Astrocyte of the spinal cord (primary cell): ENCODE measurements around the gene PAK1.

Experiments
- DNase-seq: peaks from one replicate; pipeline ENCODE4 v3.0.0; 2011; ENCODE audit warnings: low read depth, low spot score
- H3K4me3 ChIP-seq: 2 replicates; pipeline ENCODE4 v1.5.1; 2011; ENCODE audit warnings: low read depth, mild to moderate bottlenecking, low read length, moderate library complexity
- CTCF ChIP-seq: IDR thresholded peaks from 2 replicates; pipeline ENCODE4 v1.5.1; 2012; ENCODE audit warnings: low read depth, mild to moderate bottlenecking, low read length, inconsistent platforms
- in situ Hi-C: cut with HindIII; loops from 2 replicates; pipeline ENCODE4 v1.10.0; 2017; ENCODE audit warnings: low sequenced_read_pairs

PAK1 gene

DNA sequence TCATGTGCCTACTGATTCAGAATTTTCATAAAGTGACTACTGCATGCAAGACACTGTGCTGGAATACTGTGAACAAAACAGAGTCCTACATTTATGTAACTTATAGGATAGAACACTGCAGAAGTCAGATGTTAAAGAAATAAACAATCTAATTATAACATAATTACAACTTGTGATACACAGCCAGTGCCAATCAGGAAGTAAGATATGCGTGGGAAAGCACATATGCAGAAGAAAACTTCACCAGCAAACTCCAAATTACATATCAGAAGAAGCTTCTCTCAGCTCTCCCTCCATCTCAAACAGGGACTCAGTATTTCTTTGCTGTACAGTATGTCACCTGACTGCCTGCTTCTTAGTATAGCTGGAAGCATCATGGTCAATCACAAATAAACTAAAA is 37.4 kb downstream of the PAK1 start:
- TF ChIP-seq CTCF, result no peak
- in situ Hi-C loops, result no loop called here
- no peak overlapping the region for H3K4me3 ChIP-seq
- DNase-seq, result no peak

DNA sequence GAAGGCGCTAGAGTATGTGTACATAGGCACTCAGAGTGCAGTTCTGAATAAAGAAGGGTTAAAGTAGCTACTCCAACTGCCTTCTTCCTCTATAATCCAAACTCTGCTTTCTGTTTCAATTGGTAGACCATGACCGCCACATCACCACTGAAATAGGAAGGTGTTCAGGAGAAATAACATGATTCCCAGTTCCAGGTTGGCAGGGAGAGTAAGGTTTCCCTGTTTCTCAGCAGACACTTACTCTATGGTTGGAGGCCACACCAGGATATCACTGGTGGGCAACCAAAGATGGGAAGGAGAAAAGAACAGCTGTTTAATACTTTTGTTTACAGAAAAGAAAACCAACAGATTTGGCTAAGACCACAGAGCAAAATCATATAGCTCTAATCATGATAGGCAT is 37.9 kb downstream of the PAK1 start:
- in situ Hi-C loops, result no loop called here

GRCh38 chr11:77431813-77432212 is 42.1 kb downstream of the PAK1 start:
- no peak overlapping the region for H3K4me3 ChIP-seq
- in situ Hi-C loops, result no loop called here
- no peak for DNase-seq
- TF ChIP-seq CTCF, result no peak

More for the DNA sequence above, 37.9 kb downstream of the PAK1 start:
- DNase-seq, result no peak
- no peak for TF ChIP-seq CTCF
- no peak overlapping the region for H3K4me3 ChIP-seq

DNA sequence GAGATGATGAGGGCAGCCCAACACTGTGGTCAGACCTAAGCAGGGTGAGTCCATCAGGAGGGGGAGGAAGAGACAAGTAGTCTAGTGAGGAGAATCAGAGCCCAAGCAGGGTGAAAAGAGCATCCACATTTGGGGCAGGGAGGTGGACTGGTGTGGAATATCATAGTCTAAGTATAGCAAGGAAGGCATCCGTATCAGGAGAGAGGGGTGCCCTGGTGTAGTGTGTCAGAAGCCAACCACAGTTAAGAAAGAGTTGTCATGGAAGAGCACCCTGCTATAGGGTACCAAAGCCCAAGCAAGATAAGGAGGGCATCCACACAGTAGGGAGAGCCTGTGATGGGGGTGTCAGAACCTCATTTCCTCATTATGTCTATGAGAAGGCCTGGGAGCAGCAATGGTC is 45.3 kb downstream of the PAK1 start:
- H3K4me3 ChIP-seq, result no peak overlapping the region
- no peak for TF ChIP-seq CTCF
- DNase-seq, result no peak
- in situ Hi-C loops, result no loop called here

DNA sequence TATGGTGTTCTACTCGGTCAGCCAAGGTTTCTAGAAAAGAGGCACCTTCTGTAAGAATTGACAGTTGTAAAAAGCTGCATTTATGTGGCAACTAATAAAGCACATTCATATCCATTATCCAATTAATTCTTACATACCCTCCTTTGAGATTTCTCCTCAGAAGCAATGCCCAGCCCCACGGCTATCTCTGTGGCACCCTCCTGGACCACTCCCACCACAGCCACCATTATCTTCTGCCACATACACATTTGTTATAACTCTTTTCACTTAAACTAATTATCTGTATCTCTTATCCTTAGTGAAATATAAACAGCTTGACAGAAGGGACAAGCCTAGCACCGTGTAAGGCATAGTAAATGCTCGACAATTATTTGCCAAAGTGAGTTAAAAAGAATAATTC is 48.5 kb downstream of the PAK1 start:
- in situ Hi-C loops, result no loop called here
- no peak for DNase-seq
- no peak overlapping the region for H3K4me3 ChIP-seq
- no peak for TF ChIP-seq CTCF

DNA sequence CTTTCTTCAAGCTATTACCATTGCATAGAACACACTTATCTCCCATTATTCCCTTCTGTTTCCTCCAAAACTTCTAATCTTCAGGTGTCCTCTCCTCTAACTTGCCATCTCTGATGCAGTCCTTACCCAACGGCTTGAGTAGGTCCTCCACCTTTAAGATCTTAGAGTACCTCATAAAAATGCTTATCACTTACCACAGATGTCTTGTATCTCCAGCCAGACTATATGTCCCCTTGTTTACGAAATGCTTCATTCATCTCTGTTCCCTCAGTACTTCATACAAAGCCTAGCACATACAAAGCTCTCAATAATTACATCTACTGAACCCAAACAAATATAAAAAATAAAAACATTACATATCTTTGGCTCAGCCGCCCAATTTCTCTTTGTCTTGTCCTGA is 49.2 kb downstream of the PAK1 start:
- no peak for DNase-seq
- no peak for TF ChIP-seq CTCF
- in situ Hi-C loops, result no loop called here

GRCh38 chr11:77423624-77424023 is 50.3 kb downstream of the PAK1 start:
- TF ChIP-seq CTCF, result no peak
- in situ Hi-C loops, result no loop called here
- no peak for DNase-seq
- no peak overlapping the region for H3K4me3 ChIP-seq

More for the DNA sequence above, 49.2 kb downstream of the PAK1 start:
- no peak overlapping the region for H3K4me3 ChIP-seq
